HepG2 (cell line): ENCODE data around the gene EFCAB14. TPM values are rescaled to one million over a fixed set of nuclear protein-coding genes. Genes with fewer than 3 reads are reported as not detected.

Experiments
- BCL6 ChIP-seq: IDR thresholded peaks from 2 replicates; pipeline ENCODE4 v1.6.1; 2016; ENCODE audit warnings: missing genetic modification reagents, missing compliant biosample characterization
- GTF2F1 ChIP-seq: fragments of 150-350 bp; IDR thresholded peaks from 2 replicates; pipeline ENCODE4 v1.6.1; 2014; ENCODE audit warnings: low read length
- KDM2A ChIP-seq: sonication (generic); formaldehyde crosslinking; IDR thresholded peaks from 2 replicates; pipeline ENCODE4 v1.4.0; 2020; ENCODE audit warnings: low read depth, missing genetic modification reagents, borderline replicate concordance
- NFATC3 ChIP-seq: sonication (generic); formaldehyde crosslinking; IDR thresholded peaks from 2 replicates; pipeline ENCODE4 v1.5.1; 2020; ENCODE audit warnings: mild to moderate bottlenecking, missing genetic modification reagents
- NFKBIZ ChIP-seq: IDR thresholded peaks from 2 replicates; pipeline ENCODE4 v1.6.1; 2018; ENCODE audit warnings: missing genetic modification reagents, missing compliant biosample characterization
- ZNF83 ChIP-seq: sonication (generic); formaldehyde crosslinking; IDR thresholded peaks from 2 replicates; pipeline ENCODE4 v1.4.0; 2020; ENCODE audit warnings: missing genetic modification reagents, mild to moderate bottlenecking, borderline replicate concordance
- polyA plus RNA-seq, 8 experiments: library from polyadenylated mRNA; depleted of rRNA in 3 of 8; stranded (reverse) in 7 of 8; unstranded in 1 of 8; fragments of >200 nt; fragmentation: Illumina TruSeq in 4 of 8; extraction: Trizol in 4 of 8; gene quantifications; 2 replicates each; pipeline versions ENCODE4 v1.2.1 to v1.2.3, GENCODE V29; 2011 to 2016; ENCODE audit warnings: low read depth in 4 of 8, missing spikeins in 1 of 8, mixed read lengths in 1 of 8; ENCODE audit not compliant: insufficient read depth in 1 of 8
- total RNA-seq, 5 experiments: library from RNA; depleted of rRNA; stranded (reverse); fragments of >200 nt; fragmentation: Illumina TruSeq; extraction: Trizol; gene quantifications; 2 replicates each; pipeline ENCODE4 v1.2.3, GENCODE V29; 2016; ENCODE audit warnings: low read depth in 1 of 5
- TF ChIP-seq, protein P1 (sequence below): sonication (generic); formaldehyde crosslinking; IDR thresholded peaks from 2 replicates; pipeline ENCODE4 v1.5.1; 2020; ENCODE audit warnings: missing genetic modification reagents, mild to moderate bottlenecking, borderline replicate concordance
- TF ChIP-seq, protein P2 (sequence below): IDR thresholded peaks from 2 replicates; pipeline ENCODE4 v1.6.1; 2016; ENCODE audit warnings: missing compliant biosample characterization, missing genetic modification reagents, borderline replicate concordance
- TF ChIP-seq, protein P3 (sequence below): sonication (generic); formaldehyde crosslinking; IDR thresholded peaks from 2 replicates; pipeline ENCODE4 v1.5.1; 2020; ENCODE audit warnings: mild to moderate bottlenecking, missing genetic modification reagents, borderline replicate concordance
- TF ChIP-seq, protein P4 (sequence below): sonication (generic); formaldehyde crosslinking; IDR thresholded peaks from 2 replicates; pipeline ENCODE4 v1.4.0; 2020; ENCODE audit warnings: missing genetic modification reagents
- TF ChIP-seq, protein P5 (sequence below): sonication (generic); formaldehyde crosslinking; IDR thresholded peaks from 2 replicates; pipeline ENCODE4 v1.5.0; 2020; ENCODE audit warnings: missing genetic modification reagents
- TF ChIP-seq, protein P6 (sequence below): sonication (generic); formaldehyde crosslinking; IDR thresholded peaks from 2 replicates; pipeline ENCODE4 v1.5.0; 2020; ENCODE audit warnings: mild to moderate bottlenecking, missing genetic modification reagents

EFCAB14 gene
- total and polyA plus RNA-seq, 2 of the 13 experiments (the other 11 are each of a cell fraction or from before 2014, with no cell fraction given), result 13.4 to 17.9 TPM

DNA sequence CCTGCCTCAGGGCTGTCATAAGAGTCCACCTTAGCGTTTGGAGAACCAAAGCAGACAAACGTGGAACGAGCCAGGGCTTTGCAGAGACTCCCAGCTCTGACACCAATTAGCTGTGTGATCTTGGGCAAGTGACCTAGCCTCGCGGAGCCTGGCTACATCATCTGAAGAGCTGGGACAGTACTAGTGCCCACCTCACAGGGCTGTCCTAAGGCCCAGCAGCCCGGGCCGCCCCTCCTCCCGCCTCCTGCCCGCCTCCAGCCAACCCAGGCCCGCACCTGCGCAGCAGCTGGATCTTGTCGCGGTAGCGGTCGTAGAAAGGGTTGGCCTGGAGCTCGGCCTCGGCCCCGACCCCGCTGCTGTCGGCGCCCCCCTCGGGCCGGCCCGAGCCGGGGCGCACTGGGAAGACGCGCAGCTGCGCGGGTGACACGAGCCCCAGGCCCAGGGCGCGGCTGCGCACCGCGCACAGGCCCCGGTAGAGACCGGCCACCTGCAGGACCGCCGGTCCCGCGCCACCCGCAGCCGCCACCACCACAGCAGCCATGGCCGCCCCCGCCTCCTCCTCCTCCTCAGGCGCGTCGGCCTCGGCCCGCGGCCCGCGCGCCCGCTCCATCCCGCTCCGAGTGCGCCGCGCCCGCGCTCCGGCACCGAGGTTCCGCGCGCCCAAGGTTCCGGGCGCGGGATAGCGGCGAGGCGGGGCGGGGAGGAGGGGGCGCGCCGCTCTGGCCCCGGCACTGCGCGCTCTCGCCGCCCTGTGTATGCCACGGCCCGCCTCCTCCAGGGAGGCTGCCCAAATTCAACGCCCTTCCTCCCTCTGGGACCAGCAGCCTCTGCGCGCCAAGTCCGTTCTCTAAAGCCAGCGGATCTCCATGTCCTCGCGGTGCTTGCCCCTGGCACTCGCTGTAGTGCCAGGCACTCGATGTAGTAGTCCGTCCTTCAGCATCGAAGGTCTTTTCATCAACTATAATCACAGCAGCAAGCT lies 50.8 kb downstream of the EFCAB14 start, which contains the start of gene ATPAF1 (continued):
- TF ChIP-seq NFKBIZ (CRISPR knock-in tag) (no peak), BCL6 (CRISPR knock-in tag) (no peak), KDM2A (CRISPR knock-in tag) (0 out of 2 replicates have a peak, but pooled peaks have one; percentile 22), GTF2F1 (no peak), ZNF83 (CRISPR knock-in tag) (no peak), NFATC3 (CRISPR knock-in tag) (no peak)
- TF ChIP-seq, protein P1, sequence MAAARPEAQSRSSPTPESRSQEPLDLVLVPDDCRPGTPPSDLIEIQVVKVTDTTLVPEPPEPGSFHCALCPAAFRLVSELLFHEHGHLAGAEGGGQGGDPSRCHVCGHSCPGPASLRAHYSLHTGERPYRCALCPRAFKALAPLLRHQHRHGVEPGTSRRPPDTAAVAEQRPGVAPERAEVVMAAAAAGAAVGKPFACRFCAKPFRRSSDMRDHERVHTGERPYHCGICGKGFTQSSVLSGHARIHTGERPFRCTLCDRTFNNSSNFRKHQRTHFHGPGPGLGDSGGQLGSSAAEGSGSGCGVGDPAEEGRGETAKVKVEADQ (CRISPR knock-in tag), result no peak
- TF ChIP-seq, protein P2, sequence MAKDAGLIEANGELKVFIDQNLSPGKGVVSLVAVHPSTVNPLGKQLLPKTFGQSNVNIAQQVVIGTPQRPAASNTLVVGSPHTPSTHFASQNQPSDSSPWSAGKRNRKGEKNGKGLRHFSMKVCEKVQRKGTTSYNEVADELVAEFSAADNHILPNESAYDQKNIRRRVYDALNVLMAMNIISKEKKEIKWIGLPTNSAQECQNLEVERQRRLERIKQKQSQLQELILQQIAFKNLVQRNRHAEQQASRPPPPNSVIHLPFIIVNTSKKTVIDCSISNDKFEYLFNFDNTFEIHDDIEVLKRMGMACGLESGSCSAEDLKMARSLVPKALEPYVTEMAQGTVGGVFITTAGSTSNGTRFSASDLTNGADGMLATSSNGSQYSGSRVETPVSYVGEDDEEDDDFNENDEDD, result peak; percentile 84
- TF ChIP-seq, protein P3, sequence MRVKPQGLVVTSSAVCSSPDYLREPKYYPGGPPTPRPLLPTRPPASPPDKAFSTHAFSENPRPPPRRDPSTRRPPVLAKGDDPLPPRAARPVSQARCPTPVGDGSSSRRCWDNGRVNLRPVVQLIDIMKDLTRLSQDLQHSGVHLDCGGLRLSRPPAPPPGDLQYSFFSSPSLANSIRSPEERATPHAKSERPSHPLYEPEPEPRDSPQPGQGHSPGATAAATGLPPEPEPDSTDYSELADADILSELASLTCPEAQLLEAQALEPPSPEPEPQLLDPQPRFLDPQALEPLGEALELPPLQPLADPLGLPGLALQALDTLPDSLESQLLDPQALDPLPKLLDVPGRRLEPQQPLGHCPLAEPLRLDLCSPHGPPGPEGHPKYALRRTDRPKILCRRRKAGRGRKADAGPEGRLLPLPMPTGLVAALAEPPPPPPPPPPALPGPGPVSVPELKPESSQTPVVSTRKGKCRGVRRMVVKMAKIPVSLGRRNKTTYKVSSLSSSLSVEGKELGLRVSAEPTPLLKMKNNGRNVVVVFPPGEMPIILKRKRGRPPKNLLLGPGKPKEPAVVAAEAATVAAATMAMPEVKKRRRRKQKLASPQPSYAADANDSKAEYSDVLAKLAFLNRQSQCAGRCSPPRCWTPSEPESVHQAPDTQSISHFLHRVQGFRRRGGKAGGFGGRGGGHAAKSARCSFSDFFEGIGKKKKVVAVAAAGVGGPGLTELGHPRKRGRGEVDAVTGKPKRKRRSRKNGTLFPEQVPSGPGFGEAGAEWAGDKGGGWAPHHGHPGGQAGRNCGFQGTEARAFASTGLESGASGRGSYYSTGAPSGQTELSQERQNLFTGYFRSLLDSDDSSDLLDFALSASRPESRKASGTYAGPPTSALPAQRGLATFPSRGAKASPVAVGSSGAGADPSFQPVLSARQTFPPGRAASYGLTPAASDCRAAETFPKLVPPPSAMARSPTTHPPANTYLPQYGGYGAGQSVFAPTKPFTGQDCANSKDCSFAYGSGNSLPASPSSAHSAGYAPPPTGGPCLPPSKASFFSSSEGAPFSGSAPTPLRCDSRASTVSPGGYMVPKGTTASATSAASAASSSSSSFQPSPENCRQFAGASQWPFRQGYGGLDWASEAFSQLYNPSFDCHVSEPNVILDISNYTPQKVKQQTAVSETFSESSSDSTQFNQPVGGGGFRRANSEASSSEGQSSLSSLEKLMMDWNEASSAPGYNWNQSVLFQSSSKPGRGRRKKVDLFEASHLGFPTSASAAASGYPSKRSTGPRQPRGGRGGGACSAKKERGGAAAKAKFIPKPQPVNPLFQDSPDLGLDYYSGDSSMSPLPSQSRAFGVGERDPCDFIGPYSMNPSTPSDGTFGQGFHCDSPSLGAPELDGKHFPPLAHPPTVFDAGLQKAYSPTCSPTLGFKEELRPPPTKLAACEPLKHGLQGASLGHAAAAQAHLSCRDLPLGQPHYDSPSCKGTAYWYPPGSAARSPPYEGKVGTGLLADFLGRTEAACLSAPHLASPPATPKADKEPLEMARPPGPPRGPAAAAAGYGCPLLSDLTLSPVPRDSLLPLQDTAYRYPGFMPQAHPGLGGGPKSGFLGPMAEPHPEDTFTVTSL (CRISPR knock-in tag), result no peak
- TF ChIP-seq, protein P4, sequence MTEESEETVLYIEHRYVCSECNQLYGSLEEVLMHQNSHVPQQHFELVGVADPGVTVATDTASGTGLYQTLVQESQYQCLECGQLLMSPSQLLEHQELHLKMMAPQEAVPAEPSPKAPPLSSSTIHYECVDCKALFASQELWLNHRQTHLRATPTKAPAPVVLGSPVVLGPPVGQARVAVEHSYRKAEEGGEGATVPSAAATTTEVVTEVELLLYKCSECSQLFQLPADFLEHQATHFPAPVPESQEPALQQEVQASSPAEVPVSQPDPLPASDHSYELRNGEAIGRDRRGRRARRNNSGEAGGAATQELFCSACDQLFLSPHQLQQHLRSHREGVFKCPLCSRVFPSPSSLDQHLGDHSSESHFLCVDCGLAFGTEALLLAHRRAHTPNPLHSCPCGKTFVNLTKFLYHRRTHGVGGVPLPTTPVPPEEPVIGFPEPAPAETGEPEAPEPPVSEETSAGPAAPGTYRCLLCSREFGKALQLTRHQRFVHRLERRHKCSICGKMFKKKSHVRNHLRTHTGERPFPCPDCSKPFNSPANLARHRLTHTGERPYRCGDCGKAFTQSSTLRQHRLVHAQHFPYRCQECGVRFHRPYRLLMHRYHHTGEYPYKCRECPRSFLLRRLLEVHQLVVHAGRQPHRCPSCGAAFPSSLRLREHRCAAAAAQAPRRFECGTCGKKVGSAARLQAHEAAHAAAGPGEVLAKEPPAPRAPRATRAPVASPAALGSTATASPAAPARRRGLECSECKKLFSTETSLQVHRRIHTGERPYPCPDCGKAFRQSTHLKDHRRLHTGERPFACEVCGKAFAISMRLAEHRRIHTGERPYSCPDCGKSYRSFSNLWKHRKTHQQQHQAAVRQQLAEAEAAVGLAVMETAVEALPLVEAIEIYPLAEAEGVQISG (CRISPR knock-in tag), result peak; percentile 65; the same call in 1 of the 2 replicates
- TF ChIP-seq, protein P5, sequence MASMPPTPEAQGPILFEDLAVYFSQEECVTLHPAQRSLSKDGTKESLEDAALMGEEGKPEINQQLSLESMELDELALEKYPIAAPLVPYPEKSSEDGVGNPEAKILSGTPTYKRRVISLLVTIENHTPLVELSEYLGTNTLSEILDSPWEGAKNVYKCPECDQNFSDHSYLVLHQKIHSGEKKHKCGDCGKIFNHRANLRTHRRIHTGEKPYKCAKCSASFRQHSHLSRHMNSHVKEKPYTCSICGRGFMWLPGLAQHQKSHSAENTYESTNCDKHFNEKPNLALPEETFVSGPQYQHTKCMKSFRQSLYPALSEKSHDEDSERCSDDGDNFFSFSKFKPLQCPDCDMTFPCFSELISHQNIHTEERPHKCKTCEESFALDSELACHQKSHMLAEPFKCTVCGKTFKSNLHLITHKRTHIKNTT (CRISPR knock-in tag), result no peak
- TF ChIP-seq, protein P6, sequence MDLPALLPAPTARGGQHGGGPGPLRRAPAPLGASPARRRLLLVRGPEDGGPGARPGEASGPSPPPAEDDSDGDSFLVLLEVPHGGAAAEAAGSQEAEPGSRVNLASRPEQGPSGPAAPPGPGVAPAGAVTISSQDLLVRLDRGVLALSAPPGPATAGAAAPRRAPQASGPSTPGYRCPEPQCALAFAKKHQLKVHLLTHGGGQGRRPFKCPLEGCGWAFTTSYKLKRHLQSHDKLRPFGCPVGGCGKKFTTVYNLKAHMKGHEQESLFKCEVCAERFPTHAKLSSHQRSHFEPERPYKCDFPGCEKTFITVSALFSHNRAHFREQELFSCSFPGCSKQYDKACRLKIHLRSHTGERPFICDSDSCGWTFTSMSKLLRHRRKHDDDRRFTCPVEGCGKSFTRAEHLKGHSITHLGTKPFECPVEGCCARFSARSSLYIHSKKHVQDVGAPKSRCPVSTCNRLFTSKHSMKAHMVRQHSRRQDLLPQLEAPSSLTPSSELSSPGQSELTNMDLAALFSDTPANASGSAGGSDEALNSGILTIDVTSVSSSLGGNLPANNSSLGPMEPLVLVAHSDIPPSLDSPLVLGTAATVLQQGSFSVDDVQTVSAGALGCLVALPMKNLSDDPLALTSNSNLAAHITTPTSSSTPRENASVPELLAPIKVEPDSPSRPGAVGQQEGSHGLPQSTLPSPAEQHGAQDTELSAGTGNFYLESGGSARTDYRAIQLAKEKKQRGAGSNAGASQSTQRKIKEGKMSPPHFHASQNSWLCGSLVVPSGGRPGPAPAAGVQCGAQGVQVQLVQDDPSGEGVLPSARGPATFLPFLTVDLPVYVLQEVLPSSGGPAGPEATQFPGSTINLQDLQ (CRISPR knock-in tag), result 0 out of 2 replicates have a peak, but pooled peaks have one; percentile 22
